ENCODE measurements around the gene LRBA.
"Not testable (repeated sequence)": the region's sequence is repeated elsewhere in the genome, so short reads cannot be mapped to it uniquely, and the experiment has no call there.

Gene LRBA

GRCh38 chr4:150744570-150744969 lies 270.5 kb downstream of the LRBA start:
- no peaks in the 10 kb centered on the region for H4K20me1 ChIP-seq (ENCODE audit: control insufficient read depth, insufficient read depth, low read depth, low read length)
- H3K4me3 ChIP-seq (ENCODE audit: low read length), result no peak overlapping the region
- no peaks in the 10 kb centered on the region for H3K79me2 ChIP-seq (ENCODE audit: control insufficient read depth, low read length)
- TF ChIP-seq CTCF (IDR thresholded peaks at IDR 0.05; ENCODE audit: low read depth, low read length, poor library complexity, severe bottlenecking), result no peak
- no peak for TF ChIP-seq EZH2phosphoT487 (IDR thresholded peaks at IDR 0.05; ENCODE audit: borderline replicate concordance, low read length)
- H3K9me2 ChIP-seq (replicated peaks; ENCODE audit: control insufficient read depth, low read length), result no peaks in the 10 kb centered on the region
- H3K4me1 ChIP-seq (ENCODE audit: control insufficient read depth, low read length), result no peaks in the 10 kb centered on the region
- no peaks in the 10 kb centered on the region for H3K36me3 ChIP-seq (ENCODE audit: control insufficient read depth, low read length)
- H3K4me2 ChIP-seq (ENCODE audit: low read length), result no peak overlapping the region
- H3K9me3 ChIP-seq (ENCODE audit: control insufficient read depth, insufficient read depth, low read length), result no peaks in the 10 kb centered on the region
- no peaks in the 10 kb centered on the region; the same call in 1 of the 2 replicates for H3F3A ChIP-seq (ENCODE audit: control insufficient read depth, insufficient read depth)
- no peaks in the 10 kb centered on the region for H3K27me3 ChIP-seq (ENCODE audit: control insufficient read depth, low read length)
- H3K27ac ChIP-seq (ENCODE audit: low read depth, low read length), result no peak overlapping the region

GRCh38 chr4:150743564-150744342 lies 271.3 kb downstream of the LRBA start:
- Histone ChIP-seq H3K4me2 (ENCODE audit: low read length) (no peak overlapping the region), H4K20me1 (ENCODE audit: control insufficient read depth, insufficient read depth, low read depth, low read length) (no peaks in the 10 kb centered on the region), H3K27ac (ENCODE audit: low read depth, low read length) (no peak overlapping the region), H3F3A (ENCODE audit: control insufficient read depth, insufficient read depth) (no peaks in the 10 kb centered on the region; the same call in 1 of the 2 replicates), H3K9me2 (replicated peaks; ENCODE audit: control insufficient read depth, low read length) (no peaks in the 10 kb centered on the region), H3K4me1 (ENCODE audit: control insufficient read depth, low read length) (no peaks in the 10 kb centered on the region), H3K79me2 (ENCODE audit: control insufficient read depth, low read length) (no peaks in the 10 kb centered on the region), H3K27me3 (ENCODE audit: control insufficient read depth, low read length) (no peaks in the 10 kb centered on the region), H3K4me3 (ENCODE audit: low read length) (no peak overlapping the region), H3K9me3 (ENCODE audit: control insufficient read depth, insufficient read depth, low read length) (no peaks in the 10 kb centered on the region), H3K36me3 (ENCODE audit: control insufficient read depth, low read length) (no peaks in the 10 kb centered on the region)
- no peak for TF ChIP-seq CTCF (IDR thresholded peaks at IDR 0.05; ENCODE audit: low read depth, low read length, poor library complexity, severe bottlenecking)
- no peak for TF ChIP-seq EZH2phosphoT487 (IDR thresholded peaks at IDR 0.05; ENCODE audit: borderline replicate concordance, low read length)

DNA sequence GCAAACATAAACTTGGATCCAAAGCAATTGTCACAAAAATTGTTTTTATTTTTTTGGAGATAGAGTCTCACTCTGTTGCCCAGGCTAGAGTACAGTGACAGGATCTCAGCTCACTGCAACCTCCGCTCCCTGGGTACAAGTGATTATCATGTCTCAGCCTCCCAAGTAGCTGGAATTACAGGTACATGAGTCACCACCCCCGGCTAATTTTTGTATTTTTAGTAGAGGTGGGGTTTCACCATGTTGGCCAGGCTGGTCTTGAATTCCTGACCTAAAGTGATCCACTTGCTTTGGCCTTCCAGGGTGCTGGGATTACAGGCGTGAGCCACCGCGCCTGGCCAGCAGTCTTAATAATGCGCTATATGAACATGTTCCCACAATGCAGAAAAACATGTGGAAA lies 272.2 kb downstream of the LRBA start:
- not testable (repeated sequence) for H3K9me2 ChIP-seq (replicated peaks; ENCODE audit: control insufficient read depth, low read length); H3K79me2 ChIP-seq (ENCODE audit: control insufficient read depth, low read length); H3F3A ChIP-seq (ENCODE audit: control insufficient read depth, insufficient read depth); H3K36me3 ChIP-seq (ENCODE audit: control insufficient read depth, low read length); H3K9me3 ChIP-seq (ENCODE audit: control insufficient read depth, insufficient read depth, low read length); H3K4me2 ChIP-seq (ENCODE audit: low read length); H4K20me1 ChIP-seq (ENCODE audit: control insufficient read depth, insufficient read depth, low read depth, low read length); H3K27me3 ChIP-seq (ENCODE audit: control insufficient read depth, low read length); H3K4me3 ChIP-seq (ENCODE audit: low read length); H3K4me1 ChIP-seq (ENCODE audit: control insufficient read depth, low read length); H3K27ac ChIP-seq (ENCODE audit: low read depth, low read length)

GRCh38 chr4:150739591-150739990 lies 275.5 kb downstream of the LRBA start:
- no peak overlapping the region for H3K4me3 ChIP-seq (ENCODE audit: low read length)
- no peaks in the 10 kb centered on the region for H3K9me3 ChIP-seq (ENCODE audit: control insufficient read depth, insufficient read depth, low read length)
- no peaks in the 10 kb centered on the region for H4K20me1 ChIP-seq (ENCODE audit: control insufficient read depth, insufficient read depth, low read depth, low read length)
- no peaks in the 10 kb centered on the region for H3K79me2 ChIP-seq (ENCODE audit: control insufficient read depth, low read length)
- TF ChIP-seq CTCF (IDR thresholded peaks at IDR 0.05; ENCODE audit: low read depth, low read length, poor library complexity, severe bottlenecking), result no peak
- TF ChIP-seq EZH2phosphoT487 (IDR thresholded peaks at IDR 0.05; ENCODE audit: borderline replicate concordance, low read length), result no peak
- no peak overlapping the region for H3K27ac ChIP-seq (ENCODE audit: low read depth, low read length)
- H3K4me1 ChIP-seq (ENCODE audit: control insufficient read depth, low read length), result no peaks in the 10 kb centered on the region
- no peaks in the 10 kb centered on the region for H3K9me2 ChIP-seq (replicated peaks; ENCODE audit: control insufficient read depth, low read length)
- H3K36me3 ChIP-seq (ENCODE audit: control insufficient read depth, low read length), result peaks cover 8% of the 10 kb centered on the region; the same call in 1 of the 2 replicates
- H3K4me2 ChIP-seq (ENCODE audit: low read length), result no peak overlapping the region
- H3K27me3 ChIP-seq (ENCODE audit: control insufficient read depth, low read length), result no peaks in the 10 kb centered on the region
- H3F3A ChIP-seq (ENCODE audit: control insufficient read depth, insufficient read depth), result no peaks in the 10 kb centered on the region; the same call in 1 of the 2 replicates
